ENCODE results near the gene ETNK2.

DNA sequence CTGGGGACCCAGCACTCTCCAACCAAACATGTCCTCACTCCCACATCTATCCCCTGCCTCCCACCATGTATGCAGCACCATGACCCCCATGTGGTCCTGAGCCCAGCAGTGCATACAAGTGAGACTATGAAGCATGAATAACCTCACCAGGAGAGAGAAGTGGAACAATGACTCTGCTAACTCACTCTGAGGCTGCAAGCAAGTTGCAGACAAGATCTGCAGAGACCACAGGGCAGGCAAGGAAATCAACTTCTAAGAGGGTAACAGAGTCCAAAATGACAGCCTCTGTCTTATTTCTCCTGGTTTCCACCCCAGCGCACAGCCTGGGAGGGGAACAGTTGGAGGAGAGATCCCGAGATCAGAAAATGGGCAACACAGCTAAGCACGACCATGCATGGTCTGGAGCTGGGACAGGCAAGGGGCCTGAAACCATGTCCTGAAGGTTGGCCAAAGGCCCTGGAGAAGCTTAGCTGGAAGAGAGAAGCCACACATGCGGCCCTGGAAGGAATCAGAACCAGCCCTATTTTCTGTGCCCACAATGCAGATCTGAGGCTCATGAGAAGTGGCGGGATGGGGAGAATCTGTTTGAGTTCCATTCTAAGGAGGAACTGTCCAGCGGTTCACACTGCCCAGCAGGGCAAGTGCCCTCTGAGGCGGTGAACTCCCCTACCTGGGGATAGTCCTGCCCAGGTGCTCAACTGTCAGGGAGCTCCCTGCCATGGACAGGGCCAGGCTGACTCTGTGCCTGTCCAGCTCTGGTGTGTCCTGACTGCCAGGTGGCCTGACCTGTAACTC is 26.8 kb upstream of the ETNK2 start:
- TF ChIP-seq CTCF (IDR thresholded peaks at IDR 0.05 in 4 of 5, conservative IDR thresholded peaks at IDR 0.05 in 1 of 5) = no peak
- TF ChIP-seq POLR2A (IDR thresholded peaks at IDR 0.05) = no peak
